H9 (cell line): ENCODE results near the gene MYL10. TPM values are rescaled to one million over a fixed set of nuclear protein-coding genes. Genes with fewer than 3 reads are reported as not detected.

Source experiments
- DNase-seq: peaks from one replicate; pipeline ENCODE4 v3.0.0-alpha.2; 2017
- H2AFZ ChIP-seq: one replicate; pipeline ENCODE4 v1.6.1; 2013; ENCODE audit warnings: mild to moderate bottlenecking, low read length, control low read depth, moderate library complexity
- H2AK5ac ChIP-seq: 2 replicates; pipeline ENCODE4 v1.6.1; 2013; ENCODE audit warnings: low read length, control low read depth, mixed read lengths; ENCODE audit not compliant: insufficient read length
- H2BK120ac ChIP-seq: one replicate; pipeline ENCODE4 v1.6.1; 2013; ENCODE audit warnings: low read depth, mild to moderate bottlenecking, low read length, control low read depth, inconsistent platforms; ENCODE audit not compliant: poor library complexity, severe bottlenecking
- H2BK12ac ChIP-seq: 2 replicates; pipeline ENCODE4 v1.6.1; 2013; ENCODE audit warnings: low read length, control low read depth, mixed read lengths, low read depth; ENCODE audit not compliant: insufficient read length
- H2BK15ac ChIP-seq: 2 replicates; pipeline ENCODE4 v1.6.1; 2013; ENCODE audit warnings: low read depth, low read length, control low read depth
- H2BK20ac ChIP-seq: one replicate; pipeline ENCODE4 v1.6.1; 2013; ENCODE audit warnings: low read depth, mild to moderate bottlenecking, low read length, control low read depth, inconsistent platforms; ENCODE audit not compliant: poor library complexity, severe bottlenecking
- H2BK5ac ChIP-seq: 2 replicates; pipeline ENCODE4 v1.6.1; 2013; ENCODE audit warnings: low read length, control low read depth, mixed read lengths; ENCODE audit not compliant: insufficient read length
- H3K14ac ChIP-seq: 2 replicates; pipeline ENCODE4 v1.6.1; 2013; ENCODE audit warnings: low read length, control low read depth; ENCODE audit not compliant: insufficient read depth
- H3K18ac ChIP-seq: 2 replicates; pipeline ENCODE4 v1.6.1; 2013; ENCODE audit warnings: low read depth, mild to moderate bottlenecking, mixed read lengths, low read length, control low read depth; ENCODE audit not compliant: insufficient read length
- H3K23ac ChIP-seq: 2 replicates; pipeline ENCODE4 v1.6.1; 2013; ENCODE audit warnings: low read length, control low read depth, mixed read lengths, low read depth; ENCODE audit not compliant: insufficient read length
- H3K23me2 ChIP-seq: 2 replicates; pipeline ENCODE4 v1.6.1; 2013; ENCODE audit warnings: low read depth, mild to moderate bottlenecking, mixed read lengths, low read length, control low read depth; ENCODE audit not compliant: insufficient read length, poor library complexity, severe bottlenecking
- H3K27ac ChIP-seq: 2 replicates; pipeline ENCODE4 v1.5.1; 2013; ENCODE audit warnings: low read length, control low read depth, mixed read lengths, low read depth; ENCODE audit not compliant: insufficient read length
- H3K27me3 ChIP-seq: 2 replicates; pipeline ENCODE4 v1.6.1; 2013; ENCODE audit warnings: low read length, control low read depth, inconsistent platforms; ENCODE audit not compliant: insufficient read depth
- H3K4ac ChIP-seq: 2 replicates; pipeline ENCODE4 v1.6.1; 2013; ENCODE audit warnings: low read depth, mild to moderate bottlenecking, control low read depth, inconsistent platforms, low read length, moderate library complexity
- H3K4me1 ChIP-seq: 2 replicates; pipeline ENCODE4 v1.6.1; 2013; ENCODE audit warnings: low read length, control low read depth, inconsistent platforms; ENCODE audit not compliant: insufficient read depth
- H3K4me2 ChIP-seq: 2 replicates; pipeline ENCODE4 v1.6.1; 2013; ENCODE audit warnings: low read length, control low read depth, mixed read lengths; ENCODE audit not compliant: insufficient read length, insufficient read depth
- H3K56ac ChIP-seq: 2 replicates; pipeline ENCODE4 v1.6.1; 2013; ENCODE audit warnings: low read depth, mild to moderate bottlenecking, mixed read lengths, low read length, control low read depth; ENCODE audit not compliant: insufficient read length
- H3K79me1 ChIP-seq: 2 replicates; pipeline ENCODE4 v1.6.1; 2013; ENCODE audit warnings: low read depth, mild to moderate bottlenecking, moderate library complexity, low read length, control low read depth, inconsistent platforms; ENCODE audit not compliant: insufficient read depth, poor library complexity, severe bottlenecking
- H3K79me2 ChIP-seq: 2 replicates; pipeline ENCODE4 v1.6.1; 2013; ENCODE audit warnings: low read length, control low read depth, inconsistent platforms; ENCODE audit not compliant: insufficient read depth
- H3K9ac ChIP-seq: 2 replicates; pipeline ENCODE4 v1.6.1; 2013; ENCODE audit warnings: low read length, control low read depth, mixed read lengths; ENCODE audit not compliant: insufficient read length; ENCODE audit errors: extremely low read depth
- H3K9me3 ChIP-seq: one replicate; pipeline ENCODE4 v1.6.1; 2013; ENCODE audit warnings: low read depth, low read length, inconsistent platforms; ENCODE audit not compliant: control insufficient read depth
- H3T11ph ChIP-seq: one replicate; pipeline ENCODE4 v1.6.1; 2013; ENCODE audit warnings: mild to moderate bottlenecking, low read length, control low read depth, inconsistent platforms
- H4K20me1 ChIP-seq: one replicate; pipeline ENCODE4 v1.6.1; 2013; ENCODE audit not compliant: control insufficient read depth, insufficient read length, insufficient read depth
- H4K5ac ChIP-seq: 2 replicates; pipeline ENCODE4 v1.6.1; 2013; ENCODE audit warnings: low read depth, mild to moderate bottlenecking, mixed read lengths, low read length, control low read depth; ENCODE audit not compliant: insufficient read length
- H4K8ac ChIP-seq: replicated peaks from 2 replicates; pipeline ENCODE4 v1.6.1; 2013; ENCODE audit warnings: low read length, control low read depth, mixed read lengths, low read depth; ENCODE audit not compliant: insufficient read length
- H4K91ac ChIP-seq: 2 replicates; pipeline ENCODE4 v1.6.1; 2013; ENCODE audit warnings: low read depth, mild to moderate bottlenecking, moderate library complexity, mixed read lengths, low read length, control low read depth; ENCODE audit not compliant: insufficient read length
- H3K27ac Mint-ChIP-seq, 3 experiments: 2 replicates in 2 of 3; 3 replicates in 1 of 3; pipeline ENCODE4 v1.8.0; 2020 to 2021; ENCODE audit warnings: mixed read lengths in 3 of 3, mild to moderate bottlenecking in 1 of 3, moderate library complexity in 1 of 3
- H3K27me3 Mint-ChIP-seq: 2 replicates; pipeline ENCODE4 v1.8.0; 2021; ENCODE audit warnings: low read depth, mild to moderate bottlenecking, moderate library complexity, mixed read lengths
- H3K36me3 Mint-ChIP-seq, 3 experiments: 2 replicates in 2 of 3; 3 replicates in 1 of 3; pipeline ENCODE4 v1.8.0; 2020 to 2021; ENCODE audit warnings: low read depth in 3 of 3, mixed read lengths in 3 of 3; ENCODE audit not compliant: insufficient read depth in 1 of 3
- H3K4me1 Mint-ChIP-seq, 2 experiments: 2 replicates each; pipeline ENCODE4 v1.8.0; 2020; ENCODE audit warnings: mixed read lengths in 2 of 2
- H3K4me3 Mint-ChIP-seq, 2 experiments: 2 replicates in 1 of 2; 3 replicates in 1 of 2; pipeline ENCODE4 v1.8.0; 2020 to 2021; ENCODE audit warnings: mild to moderate bottlenecking in 2 of 2, mixed read lengths in 2 of 2, moderate library complexity in 1 of 2
- H3K9me3 Mint-ChIP-seq, 2 experiments: 2 replicates in 1 of 2; 3 replicates in 1 of 2; pipeline ENCODE4 v1.8.0; 2020; ENCODE audit warnings: mild to moderate bottlenecking in 2 of 2, mixed read lengths in 2 of 2, moderate library complexity in 1 of 2
- WGBS: extraction: QIAGEN DNeasy Blood & Tissue Kit; methylation state at CpG from one replicate; pipeline ENCODE4 v1.1.7; 2013; ENCODE audit warnings: missing lambda C conversion rate, low lambda C conversion rate, mixed read lengths; ENCODE audit not compliant: insufficient read length; ENCODE audit errors: extremely low coverage; 5-methylcytosine and 5-hydroxymethylcytosine counted together
- total RNA-seq: library from RNA; stranded (reverse); gene quantifications from 2 replicates; pipeline ENCODE4 v1.2.1, GENCODE V29; 2021
- TF ChIP-seq, protein P1 (sequence below): fragments of 200-600 bp; sonication (generic); conservative IDR thresholded peaks from 3 replicates; pipeline ENCODE4 v1.8.0; 2021; ENCODE audit warnings: antibody characterized with exemption, mild to moderate bottlenecking

Gene MYL10
- total RNA-seq, 1 experiment from 2014 or later = 0.50 TPM

DNA sequence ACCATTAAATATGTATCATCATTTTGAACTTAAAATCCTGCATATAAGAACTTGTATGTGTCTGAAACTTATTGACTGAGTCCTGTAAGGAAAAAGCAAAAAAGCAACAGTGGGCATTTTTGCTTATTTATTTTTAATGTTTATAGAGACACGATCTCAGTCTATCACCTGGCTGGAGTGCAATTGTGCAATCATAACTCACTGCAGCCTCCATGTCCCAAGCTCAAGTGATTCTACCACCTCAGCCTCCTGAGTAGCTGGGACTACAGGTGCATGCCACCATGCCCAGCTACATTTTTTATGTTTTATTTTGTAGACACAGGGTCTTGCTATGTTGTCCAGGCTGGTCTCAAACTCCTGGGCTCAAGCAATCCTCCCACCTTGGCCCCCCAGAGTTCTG lies 32.2 kb downstream of the MYL10 start:
- H3K79me2 ChIP-seq = no peaks in the 10 kb centered on the region
- no peak overlapping the region for H3K56ac ChIP-seq
- Mint-ChIP-seq H3K27ac (no peak overlapping the region), H3K4me1 (peaks cover 0 to 2% of the 10 kb centered on the region in 2 experiments; a peak in 1 of 4 replicates), H3K4me3 (no peak overlapping the region), H3K27me3 (peaks cover 13% of the 10 kb centered on the region), H3K9me3 (no peaks in the 10 kb centered on the region), H3K36me3 (no peaks in the 10 kb centered on the region)
- no peak overlapping the region for H2AK5ac ChIP-seq
- no peak overlapping the region for H3T11ph ChIP-seq
- no peak overlapping the region for H3K9ac ChIP-seq
- H3K23me2 ChIP-seq = no peaks in the 10 kb centered on the region
- H2BK20ac ChIP-seq = no peak overlapping the region
- no CpG with 5 or more reads among the region's 1 CpG for WGBS
- H4K91ac ChIP-seq = no peak overlapping the region
- no peak overlapping the region for H3K4me2 ChIP-seq
- no peak overlapping the region for H4K8ac ChIP-seq
- no peak for DNase-seq
- no peak overlapping the region for H3K23ac ChIP-seq
- H3K4me1 ChIP-seq = no peaks in the 10 kb centered on the region
- H3K9me3 ChIP-seq = no peaks in the 10 kb centered on the region
- no peaks in the 10 kb centered on the region for H3K79me1 ChIP-seq
- H2BK15ac ChIP-seq = no peak overlapping the region
- no peak overlapping the region for H2BK120ac ChIP-seq
- H4K5ac ChIP-seq = no peak overlapping the region
- TF ChIP-seq, protein P1, sequence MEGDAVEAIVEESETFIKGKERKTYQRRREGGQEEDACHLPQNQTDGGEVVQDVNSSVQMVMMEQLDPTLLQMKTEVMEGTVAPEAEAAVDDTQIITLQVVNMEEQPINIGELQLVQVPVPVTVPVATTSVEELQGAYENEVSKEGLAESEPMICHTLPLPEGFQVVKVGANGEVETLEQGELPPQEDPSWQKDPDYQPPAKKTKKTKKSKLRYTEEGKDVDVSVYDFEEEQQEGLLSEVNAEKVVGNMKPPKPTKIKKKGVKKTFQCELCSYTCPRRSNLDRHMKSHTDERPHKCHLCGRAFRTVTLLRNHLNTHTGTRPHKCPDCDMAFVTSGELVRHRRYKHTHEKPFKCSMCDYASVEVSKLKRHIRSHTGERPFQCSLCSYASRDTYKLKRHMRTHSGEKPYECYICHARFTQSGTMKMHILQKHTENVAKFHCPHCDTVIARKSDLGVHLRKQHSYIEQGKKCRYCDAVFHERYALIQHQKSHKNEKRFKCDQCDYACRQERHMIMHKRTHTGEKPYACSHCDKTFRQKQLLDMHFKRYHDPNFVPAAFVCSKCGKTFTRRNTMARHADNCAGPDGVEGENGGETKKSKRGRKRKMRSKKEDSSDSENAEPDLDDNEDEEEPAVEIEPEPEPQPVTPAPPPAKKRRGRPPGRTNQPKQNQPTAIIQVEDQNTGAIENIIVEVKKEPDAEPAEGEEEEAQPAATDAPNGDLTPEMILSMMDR = no peak
- H2BK5ac ChIP-seq = no peak overlapping the region
- no peak overlapping the region for H3K27ac ChIP-seq
- H3K14ac ChIP-seq = no peak overlapping the region
- no peak overlapping the region for H2AFZ ChIP-seq
- no peak overlapping the region for H3K4ac ChIP-seq
- no peak overlapping the region for H3K18ac ChIP-seq
- H2BK12ac ChIP-seq = no peak overlapping the region
- no peaks in the 10 kb centered on the region for H4K20me1 ChIP-seq
- H3K27me3 ChIP-seq = no peaks in the 10 kb centered on the region
